GM12873 (cell line): ENCODE results near the gene CELF4.

Experiments used
- TF ChIP-seq, protein P1 (sequence below): IDR thresholded peaks from 2 replicates; pipeline ENCODE4 v1.5.1; 2012; ENCODE audit warnings: low read depth, mild to moderate bottlenecking, moderate library complexity, low read length, control low read depth; ENCODE audit not compliant: insufficient read depth; ENCODE audit errors: missing control alignments

CELF4 gene

DNA sequence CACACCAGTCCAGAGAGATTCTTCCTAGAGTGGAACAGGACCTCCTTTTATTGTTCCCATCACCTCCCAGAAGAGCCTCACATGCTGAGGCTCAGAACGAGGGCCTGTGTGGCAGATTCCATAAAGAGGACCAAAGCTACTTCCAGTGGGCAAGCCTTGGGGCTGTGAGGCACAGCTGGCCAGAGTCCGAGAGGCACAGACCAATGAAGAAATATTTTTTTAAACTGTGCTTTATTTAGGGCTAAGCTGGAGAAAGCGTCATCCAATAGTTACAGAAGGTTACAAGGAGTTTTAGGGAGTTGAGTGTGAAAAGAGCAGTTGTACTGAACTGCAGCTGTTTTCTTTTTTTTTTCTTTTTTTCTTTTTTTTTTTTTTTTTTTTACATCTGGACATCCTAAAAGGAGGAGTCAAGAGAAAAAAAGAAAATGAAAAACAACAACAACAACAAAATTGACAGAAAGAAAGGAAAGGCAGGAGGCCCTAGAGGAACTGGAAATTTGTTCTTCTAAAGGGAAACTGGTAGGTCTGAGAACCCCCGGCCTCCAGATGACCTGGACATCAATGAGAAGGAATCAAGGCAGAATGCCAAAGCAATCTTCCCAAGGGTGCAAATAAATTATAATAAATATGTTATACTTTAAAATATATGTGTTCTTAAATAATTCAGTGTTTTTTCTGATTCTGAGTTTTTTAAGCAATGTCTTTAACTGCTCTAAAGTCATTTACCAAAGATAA, 322.6 kb downstream of the CELF4 start:
- TF ChIP-seq, protein P1, sequence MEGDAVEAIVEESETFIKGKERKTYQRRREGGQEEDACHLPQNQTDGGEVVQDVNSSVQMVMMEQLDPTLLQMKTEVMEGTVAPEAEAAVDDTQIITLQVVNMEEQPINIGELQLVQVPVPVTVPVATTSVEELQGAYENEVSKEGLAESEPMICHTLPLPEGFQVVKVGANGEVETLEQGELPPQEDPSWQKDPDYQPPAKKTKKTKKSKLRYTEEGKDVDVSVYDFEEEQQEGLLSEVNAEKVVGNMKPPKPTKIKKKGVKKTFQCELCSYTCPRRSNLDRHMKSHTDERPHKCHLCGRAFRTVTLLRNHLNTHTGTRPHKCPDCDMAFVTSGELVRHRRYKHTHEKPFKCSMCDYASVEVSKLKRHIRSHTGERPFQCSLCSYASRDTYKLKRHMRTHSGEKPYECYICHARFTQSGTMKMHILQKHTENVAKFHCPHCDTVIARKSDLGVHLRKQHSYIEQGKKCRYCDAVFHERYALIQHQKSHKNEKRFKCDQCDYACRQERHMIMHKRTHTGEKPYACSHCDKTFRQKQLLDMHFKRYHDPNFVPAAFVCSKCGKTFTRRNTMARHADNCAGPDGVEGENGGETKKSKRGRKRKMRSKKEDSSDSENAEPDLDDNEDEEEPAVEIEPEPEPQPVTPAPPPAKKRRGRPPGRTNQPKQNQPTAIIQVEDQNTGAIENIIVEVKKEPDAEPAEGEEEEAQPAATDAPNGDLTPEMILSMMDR = no peak

DNA sequence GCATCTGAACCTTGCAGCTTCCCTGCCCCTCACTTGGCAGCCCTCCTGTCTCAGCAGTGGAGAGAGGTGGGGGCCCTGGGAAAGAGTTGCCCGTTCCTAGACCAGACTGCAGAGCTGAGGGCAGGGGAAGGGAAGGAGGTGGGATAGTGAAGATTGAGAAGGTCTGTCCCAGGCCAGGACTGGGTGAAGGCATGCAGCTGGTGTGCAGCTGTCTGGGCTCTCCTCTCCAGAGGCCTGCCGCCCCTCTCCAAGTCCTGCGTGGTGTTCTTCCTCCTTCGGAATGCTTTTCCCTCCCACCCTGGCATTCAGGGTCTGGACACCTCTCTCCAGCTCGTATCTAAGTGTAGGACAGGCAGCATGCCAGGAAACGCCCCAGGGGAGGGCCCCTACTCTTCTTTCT, 323.5 kb downstream of the CELF4 start:
- TF ChIP-seq, protein P1 = no peak

DNA sequence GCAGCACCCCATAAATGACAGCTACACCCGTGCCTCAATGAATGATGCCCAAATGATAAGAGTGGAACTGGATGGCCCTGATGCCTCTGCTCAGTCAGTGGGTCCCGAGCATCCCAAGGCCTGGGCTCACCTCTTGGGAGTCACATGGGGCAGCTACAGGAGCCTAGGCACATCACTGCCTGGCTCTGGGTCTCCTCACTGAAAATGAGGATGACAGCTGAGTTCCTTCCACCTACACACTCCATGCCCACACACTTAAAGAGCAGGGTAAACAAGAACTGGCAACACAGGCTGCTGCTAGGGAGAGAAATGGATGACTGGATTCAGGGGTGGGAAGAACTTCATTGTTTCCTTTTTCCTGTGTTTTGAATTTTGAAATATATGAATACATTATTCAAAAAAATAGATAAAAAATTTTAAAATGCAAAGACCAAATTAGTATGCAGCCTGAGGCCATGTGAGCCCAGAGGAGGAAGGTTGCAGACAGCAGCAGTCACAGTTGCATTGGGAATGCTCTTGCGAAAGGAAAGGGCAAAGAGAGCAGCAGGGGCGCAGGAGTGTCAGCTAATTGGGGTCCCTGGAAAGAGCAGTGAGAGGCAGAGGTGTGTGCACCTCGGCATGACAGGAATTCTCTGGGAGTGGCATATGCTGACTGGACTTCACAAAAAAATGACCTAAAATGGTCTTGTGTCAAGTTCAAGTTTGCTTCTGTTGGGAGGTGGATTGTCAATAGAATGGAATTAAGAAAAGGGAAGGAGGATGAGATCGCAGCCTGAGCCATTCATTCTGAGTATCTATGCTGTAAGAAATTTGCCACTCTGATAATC, 327.1 kb downstream of the CELF4 start:
- TF ChIP-seq, protein P1 = no peak

DNA sequence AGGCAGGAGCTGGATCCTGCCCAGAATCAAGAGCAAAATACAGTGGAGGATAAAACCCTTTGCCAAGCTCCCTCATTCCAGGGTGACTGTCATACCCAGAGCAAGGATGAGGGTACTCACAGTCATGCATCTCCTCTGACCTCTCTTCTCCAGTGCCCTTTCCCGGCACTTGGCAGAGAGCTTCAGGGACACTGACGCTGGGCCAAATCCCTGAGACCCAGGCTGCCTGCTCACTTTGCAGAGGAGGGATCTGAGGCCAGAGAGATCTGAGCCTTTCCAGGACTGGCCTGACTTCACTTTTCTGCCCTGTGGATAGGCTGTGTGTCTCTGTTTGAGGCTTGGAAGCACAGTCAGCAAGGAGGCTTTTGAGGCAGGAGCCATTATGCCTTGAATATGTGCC, 330.0 kb downstream of the CELF4 start:
- TF ChIP-seq, protein P1 = no peak

DNA sequence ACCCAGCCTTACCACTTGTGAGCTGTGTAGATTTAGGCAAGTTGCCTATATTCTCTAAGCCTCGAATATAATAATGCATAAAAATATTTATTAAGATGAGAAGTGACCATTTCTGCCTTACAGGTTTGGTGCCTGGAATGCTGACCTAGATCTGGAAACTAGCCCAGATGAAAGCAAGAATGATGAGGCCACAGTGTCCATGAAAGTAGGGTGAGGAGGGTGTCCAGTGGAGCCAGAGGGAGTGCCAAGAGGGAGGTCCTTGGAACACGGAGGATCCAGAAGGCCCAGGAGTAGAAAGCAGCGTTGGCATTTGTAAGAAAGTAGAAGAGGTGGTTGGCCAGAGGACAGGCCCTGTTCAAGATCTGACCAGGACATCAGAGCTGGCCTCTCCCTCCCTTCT, 334.3 kb downstream of the CELF4 start:
- TF ChIP-seq, protein P1 = no peak

DNA sequence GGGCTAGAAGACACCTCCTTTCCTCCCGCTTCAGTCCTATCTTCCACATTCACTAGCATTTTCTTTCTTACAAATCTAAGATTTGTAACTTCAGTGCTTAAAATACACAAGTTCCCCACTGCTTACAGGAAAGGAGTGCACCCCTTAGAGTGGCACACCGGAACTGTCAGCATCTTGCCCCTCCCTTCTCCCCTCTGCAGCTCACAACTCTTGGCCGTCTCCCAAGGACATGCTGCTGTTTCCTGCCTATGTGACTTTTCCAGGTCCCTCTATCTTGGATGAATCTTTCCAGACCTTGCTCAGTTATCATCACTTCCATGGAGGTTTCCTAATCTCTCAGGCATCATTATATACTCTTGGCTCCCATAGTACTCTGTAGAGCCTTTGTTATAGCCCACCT, 334.8 kb downstream of the CELF4 start:
- TF ChIP-seq, protein P1 = no peak

DNA sequence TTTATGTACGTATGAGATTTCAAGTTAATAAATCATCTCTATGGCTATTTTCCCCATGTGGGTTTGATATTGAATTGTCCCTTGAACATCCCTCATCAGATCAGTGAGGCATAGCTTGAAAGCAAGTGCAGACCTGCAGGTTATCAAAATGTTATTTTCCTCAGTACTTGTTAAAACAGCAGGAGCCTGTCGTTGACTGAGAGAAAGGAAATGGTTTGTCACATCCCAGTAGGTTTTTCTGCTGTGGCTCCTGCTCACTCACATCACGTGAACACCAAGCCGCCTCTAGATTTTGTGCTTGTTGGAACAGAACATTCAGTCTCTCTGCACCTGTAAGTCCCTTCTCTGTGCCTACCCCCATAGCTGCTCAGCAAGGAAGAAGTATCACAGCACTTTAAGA, 340.3 kb downstream of the CELF4 start:
- TF ChIP-seq, protein P1 = no peak
